ENCODE data around the gene SLC25A38.

SLC25A38 gene

DNA sequence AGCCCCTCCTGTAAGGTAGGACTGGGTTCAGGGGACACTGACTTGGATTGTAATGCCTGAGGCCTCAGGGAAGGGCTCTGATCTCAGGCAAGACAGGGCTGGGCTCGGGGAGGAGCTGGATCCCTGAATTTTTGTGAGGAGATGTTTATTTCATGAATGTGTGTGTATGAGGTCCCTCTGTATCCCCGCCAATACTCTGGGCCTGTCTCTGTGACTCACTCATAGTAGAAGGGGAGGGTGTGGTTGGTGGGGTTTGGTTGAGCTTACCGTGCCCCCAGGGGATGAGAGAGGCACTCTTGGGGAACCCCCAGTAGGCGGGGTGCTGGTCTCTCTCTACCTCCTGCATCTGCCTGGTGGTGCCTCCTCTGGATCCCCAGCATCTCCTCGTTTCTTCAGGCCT lies 51.4 kb downstream of the SLC25A38 start:
- DNase-seq (ENCODE audit: low spot score): no peak

DNA sequence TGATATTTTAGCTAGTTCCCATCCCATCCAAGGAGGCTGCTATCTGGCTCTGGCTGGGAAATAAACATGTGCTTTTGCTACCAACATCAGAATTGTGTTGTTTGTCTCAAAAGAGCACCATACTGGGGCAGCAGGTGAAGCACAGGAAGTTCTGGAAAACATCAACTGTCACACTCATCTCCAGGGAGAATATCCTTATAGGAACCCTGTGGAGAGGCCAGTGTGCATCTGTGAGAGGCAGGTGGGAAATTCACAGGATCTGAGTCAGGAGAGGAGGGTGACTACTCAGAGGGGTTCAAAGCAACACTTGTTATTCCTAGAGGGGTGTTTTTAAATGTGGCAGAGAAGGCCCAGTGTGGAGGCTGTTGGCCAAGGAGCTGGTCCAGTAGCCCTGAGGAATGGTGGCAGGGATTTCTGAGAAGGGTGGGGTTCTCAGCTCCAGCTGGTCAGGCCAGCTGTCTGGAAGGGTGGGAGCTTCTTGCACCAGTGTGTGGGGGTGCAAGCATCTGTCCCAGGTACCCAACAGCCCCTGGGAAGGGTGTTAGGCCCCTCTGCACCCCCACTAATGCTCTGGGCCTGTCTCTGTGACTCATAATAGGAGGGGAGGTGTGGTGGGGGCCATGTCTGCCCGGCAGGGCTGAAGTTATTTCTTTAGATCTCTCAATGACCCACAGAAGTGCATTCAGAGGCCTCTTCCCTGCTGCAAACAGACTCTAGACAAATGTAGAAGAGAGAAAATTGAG lies 52.0 kb downstream of the SLC25A38 start:
- DNase-seq (ENCODE audit: low spot score): no peak

- no peak for DNase-seq (ENCODE audit: low spot score)
Measured at GRCh38 chr3:39438880-39439279, 55.7 kb downstream of the SLC25A38 start.

DNA sequence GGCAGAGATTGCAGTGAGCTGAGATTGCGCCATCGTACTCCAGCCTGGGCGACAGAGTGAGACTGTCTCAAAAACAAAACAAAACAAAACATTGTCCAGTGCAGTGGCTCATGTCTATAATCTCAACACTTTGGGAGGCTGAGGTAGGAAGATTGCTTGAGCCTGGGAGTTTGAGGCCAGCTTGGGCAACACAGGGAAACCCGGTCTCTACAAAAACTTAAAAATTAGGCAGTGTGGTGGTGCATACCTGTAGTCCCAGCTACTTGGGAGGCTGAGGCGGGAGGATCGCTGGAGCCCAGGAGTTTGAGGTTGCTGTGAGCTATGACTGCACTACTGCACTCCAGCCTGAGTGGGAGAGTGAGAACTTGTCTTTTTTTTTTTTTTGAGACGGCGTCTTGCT lies 57.1 kb downstream of the SLC25A38 start:
- no peak for DNase-seq (ENCODE audit: low spot score)

GRCh38 chr3:39443530-39443929 lies 60.4 kb downstream of the SLC25A38 start:
- no peak for DNase-seq (ENCODE audit: low spot score)

DNA sequence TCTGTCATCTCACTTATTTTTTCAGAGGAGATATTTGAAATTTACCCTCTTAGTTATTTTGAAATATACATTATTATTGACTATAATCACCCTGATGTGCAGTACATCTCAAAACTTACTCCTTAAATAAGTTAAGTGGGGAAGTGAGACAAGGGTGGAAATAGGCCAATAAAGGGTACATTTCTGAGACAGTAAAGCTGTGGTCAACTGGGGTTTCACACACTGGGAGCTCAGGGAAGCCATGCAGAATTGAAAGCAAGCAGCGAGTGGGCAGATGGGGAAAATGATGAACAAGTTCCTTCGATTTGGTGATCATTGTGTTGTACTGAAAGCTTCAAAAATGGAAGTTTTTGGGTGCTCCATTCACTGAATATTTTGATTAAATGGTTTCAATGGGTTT lies 62.8 kb downstream of the SLC25A38 start:
- no peak for DNase-seq (ENCODE audit: low spot score)

- no peak for DNase-seq (ENCODE audit: low spot score)
Measured at GRCh38 chr3:39446444-39446843, 63.3 kb downstream of the SLC25A38 start.
